PFSK-1 (cell line): ENCODE data around the gene ZBTB25.

Source experiments
- FOXP2 ChIP-seq: optimal IDR thresholded peaks from 2 replicates; pipeline ENCODE3; 2011; ENCODE audit warnings: borderline replicate concordance, control low read depth, inconsistent platforms; ENCODE audit not compliant: insufficient read depth; ENCODE audit errors: extremely low read length, extremely low read depth
- POLR2AphosphoS5 ChIP-seq: IDR thresholded peaks from 2 replicates; pipeline ENCODE4 v1.6.1; 2012; ENCODE audit warnings: low read depth, mild to moderate bottlenecking, control low read depth, low read length, moderate library complexity
- SIN3A ChIP-seq: IDR thresholded peaks from 2 replicates; pipeline ENCODE4 v1.6.1; 2012; ENCODE audit warnings: mild to moderate bottlenecking, low read length, moderate library complexity, borderline replicate concordance; ENCODE audit not compliant: insufficient read depth
- TAF1 ChIP-seq: IDR thresholded peaks from 2 replicates; pipeline ENCODE4 v1.6.1; 2012; ENCODE audit warnings: low read length, control low read depth, borderline replicate concordance; ENCODE audit not compliant: insufficient read depth
- TF ChIP-seq, protein P1 (sequence below), 2 experiments: IDR thresholded peaks; 2 replicates each; pipeline versions ENCODE4 v1.6.1 to v1.8.0; 2011 to 2012; ENCODE audit warnings: low read depth in 2 of 2, low read length in 2 of 2, control low read depth in 1 of 2, inconsistent platforms in 1 of 2, mild to moderate bottlenecking in 1 of 2, moderate library complexity in 1 of 2; ENCODE audit not compliant: insufficient read depth in 1 of 2

Gene ZBTB25

DNA sequence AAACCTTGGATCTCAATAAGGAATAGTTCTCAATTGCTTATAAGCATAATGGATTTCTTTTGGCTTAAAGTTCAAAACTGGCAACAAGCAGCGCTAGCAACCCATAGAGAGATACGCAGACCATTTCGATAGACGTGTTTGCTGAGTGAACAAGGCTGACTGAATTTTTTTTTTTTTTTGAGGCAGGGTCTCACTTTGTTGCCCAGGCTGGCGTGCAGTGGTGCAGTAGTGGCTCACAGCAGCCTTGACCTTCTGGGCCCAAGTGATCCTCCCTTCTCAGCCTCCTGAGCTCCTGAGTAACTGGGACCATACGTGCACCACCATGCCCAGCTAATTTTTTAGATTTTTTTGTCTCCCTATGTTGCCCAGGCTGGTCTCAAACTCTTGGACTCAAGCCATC is 39.8 kb downstream of the ZBTB25 start:
- TF ChIP-seq FOXP2 (no peak), TAF1 (no peak), SIN3A (no peak), POLR2AphosphoS5 (no peak)
- TF ChIP-seq, protein P1, sequence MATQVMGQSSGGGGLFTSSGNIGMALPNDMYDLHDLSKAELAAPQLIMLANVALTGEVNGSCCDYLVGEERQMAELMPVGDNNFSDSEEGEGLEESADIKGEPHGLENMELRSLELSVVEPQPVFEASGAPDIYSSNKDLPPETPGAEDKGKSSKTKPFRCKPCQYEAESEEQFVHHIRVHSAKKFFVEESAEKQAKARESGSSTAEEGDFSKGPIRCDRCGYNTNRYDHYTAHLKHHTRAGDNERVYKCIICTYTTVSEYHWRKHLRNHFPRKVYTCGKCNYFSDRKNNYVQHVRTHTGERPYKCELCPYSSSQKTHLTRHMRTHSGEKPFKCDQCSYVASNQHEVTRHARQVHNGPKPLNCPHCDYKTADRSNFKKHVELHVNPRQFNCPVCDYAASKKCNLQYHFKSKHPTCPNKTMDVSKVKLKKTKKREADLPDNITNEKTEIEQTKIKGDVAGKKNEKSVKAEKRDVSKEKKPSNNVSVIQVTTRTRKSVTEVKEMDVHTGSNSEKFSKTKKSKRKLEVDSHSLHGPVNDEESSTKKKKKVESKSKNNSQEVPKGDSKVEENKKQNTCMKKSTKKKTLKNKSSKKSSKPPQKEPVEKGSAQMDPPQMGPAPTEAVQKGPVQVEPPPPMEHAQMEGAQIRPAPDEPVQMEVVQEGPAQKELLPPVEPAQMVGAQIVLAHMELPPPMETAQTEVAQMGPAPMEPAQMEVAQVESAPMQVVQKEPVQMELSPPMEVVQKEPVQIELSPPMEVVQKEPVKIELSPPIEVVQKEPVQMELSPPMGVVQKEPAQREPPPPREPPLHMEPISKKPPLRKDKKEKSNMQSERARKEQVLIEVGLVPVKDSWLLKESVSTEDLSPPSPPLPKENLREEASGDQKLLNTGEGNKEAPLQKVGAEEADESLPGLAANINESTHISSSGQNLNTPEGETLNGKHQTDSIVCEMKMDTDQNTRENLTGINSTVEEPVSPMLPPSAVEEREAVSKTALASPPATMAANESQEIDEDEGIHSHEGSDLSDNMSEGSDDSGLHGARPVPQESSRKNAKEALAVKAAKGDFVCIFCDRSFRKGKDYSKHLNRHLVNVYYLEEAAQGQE (IDR thresholded peaks at IDR 0.05; ENCODE audit: insufficient read depth in 1 of 2, low read depth in 2 of 2, low read length in 2 of 2), result no peak

DNA sequence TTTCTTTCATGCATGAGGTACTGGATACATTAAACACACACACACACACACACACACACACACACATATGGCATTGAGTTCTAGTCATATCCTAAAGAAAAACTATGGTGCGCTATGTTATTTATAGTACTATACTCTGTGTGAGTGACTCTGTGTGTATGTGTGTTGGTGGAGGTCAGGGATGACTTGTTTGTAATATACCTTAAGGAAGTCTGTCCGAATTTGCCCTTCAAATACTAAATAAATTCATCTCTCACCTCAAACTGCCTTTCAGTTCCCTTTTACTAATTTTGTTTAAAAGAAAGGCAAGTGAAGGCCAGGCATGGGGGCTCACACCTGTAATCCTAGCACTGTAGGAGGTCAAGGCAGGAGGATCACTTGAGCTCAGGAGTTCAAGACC is 40.4 kb downstream of the ZBTB25 start:
- TF ChIP-seq, protein P1 (IDR thresholded peaks at IDR 0.05; ENCODE audit: insufficient read depth in 1 of 2, low read depth in 2 of 2, low read length in 2 of 2), result no peak
- TF ChIP-seq SIN3A (no peak), FOXP2 (no peak), TAF1 (no peak), POLR2AphosphoS5 (no peak)

DNA sequence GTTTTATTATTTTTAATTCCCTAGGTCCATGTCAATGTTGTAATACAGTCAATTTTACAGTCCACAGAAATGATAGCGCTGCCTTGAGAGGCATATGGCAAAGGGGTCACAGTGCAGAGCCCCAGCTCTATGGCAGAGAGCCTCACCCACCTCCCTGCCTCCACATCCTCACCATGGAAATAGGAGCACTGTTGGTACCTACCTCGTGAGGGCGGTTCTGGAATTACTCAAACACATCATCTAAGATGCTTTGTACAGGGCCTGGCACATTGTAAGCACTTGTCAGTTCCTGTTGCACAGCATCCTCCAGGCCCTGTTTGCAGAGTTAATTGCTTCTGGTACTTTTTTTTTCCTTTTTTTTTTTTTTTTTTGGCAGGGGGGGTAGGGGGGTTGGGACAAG is 42.4 kb downstream of the ZBTB25 start:
- TF ChIP-seq TAF1 (no peak), FOXP2 (no peak), SIN3A (no peak), POLR2AphosphoS5 (no peak)
- TF ChIP-seq, protein P1 (IDR thresholded peaks at IDR 0.05; ENCODE audit: insufficient read depth in 1 of 2, low read depth in 2 of 2, low read length in 2 of 2), result no peak

DNA sequence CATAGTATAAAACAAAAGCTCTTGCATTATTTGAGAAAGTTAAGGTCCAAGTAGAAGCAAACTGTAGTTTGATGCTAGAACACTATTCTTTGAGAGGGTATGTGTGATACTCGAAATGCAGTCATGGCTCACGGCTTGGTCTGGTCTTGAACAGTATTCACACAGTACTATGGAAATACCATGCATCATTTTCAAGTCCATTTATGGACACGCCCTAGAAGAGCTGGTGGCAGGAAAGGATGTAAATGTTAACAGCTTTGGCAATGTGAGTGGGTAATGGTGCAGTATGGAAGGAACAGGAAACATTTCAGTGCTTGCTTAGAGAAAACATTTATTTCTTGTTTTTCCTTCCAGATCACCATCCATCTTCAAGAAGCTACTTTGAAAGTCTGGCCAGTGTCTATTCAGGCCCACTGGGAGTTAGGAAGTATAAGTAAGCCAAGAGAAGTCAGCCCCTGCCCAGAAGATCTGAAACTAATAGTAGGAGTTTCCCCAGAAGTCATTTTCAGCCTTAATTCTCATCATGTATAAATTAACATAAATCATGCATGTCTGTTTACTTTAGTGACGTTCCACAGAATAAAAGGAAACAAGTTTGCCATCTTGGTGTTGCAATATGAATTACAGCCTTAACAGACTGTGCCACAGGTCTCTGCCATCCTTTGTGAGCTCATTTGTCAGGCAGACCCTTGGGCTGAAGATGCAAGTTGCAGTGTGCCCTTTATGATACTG is 44.1 kb downstream of the ZBTB25 start:
- TF ChIP-seq, protein P1 (IDR thresholded peaks at IDR 0.05; ENCODE audit: insufficient read depth in 1 of 2, low read depth in 2 of 2, low read length in 2 of 2), result no peak
- no peak for TF ChIP-seq FOXP2
- TF ChIP-seq POLR2AphosphoS5, result no peak
- TF ChIP-seq TAF1, result no peak
- TF ChIP-seq SIN3A, result no peak

DNA sequence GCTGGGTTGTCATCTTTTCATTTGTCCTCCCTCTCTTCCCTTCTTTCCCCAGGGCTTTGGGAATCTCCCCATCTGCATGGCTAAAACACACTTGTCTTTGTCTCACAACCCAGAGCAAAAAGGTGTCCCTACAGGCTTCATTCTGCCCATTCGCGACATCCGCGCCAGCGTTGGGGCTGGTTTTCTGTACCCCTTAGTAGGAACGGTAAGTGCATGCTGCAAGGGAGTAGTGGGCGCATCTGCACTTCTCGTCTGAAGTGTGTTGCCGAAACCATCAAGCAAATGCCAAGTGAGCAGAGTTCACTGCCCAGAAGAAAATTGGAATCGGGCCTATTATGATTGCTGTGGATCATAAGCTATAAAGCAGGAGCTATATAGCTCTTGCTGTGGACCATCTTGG is 49.0 kb downstream of the ZBTB25 start:
- TF ChIP-seq, protein P1 (IDR thresholded peaks at IDR 0.05; ENCODE audit: insufficient read depth in 1 of 2, low read depth in 2 of 2, low read length in 2 of 2), result no peak
